ENCODE results near the gene ELMO1. TPM values are rescaled to one million over a fixed set of nuclear protein-coding genes. Genes with fewer than 3 reads are reported as not detected.

Gene ELMO1
- total and polyA plus RNA-seq, 2 donors from 2014 or later = 6.0 to 35.4 TPM

DNA sequence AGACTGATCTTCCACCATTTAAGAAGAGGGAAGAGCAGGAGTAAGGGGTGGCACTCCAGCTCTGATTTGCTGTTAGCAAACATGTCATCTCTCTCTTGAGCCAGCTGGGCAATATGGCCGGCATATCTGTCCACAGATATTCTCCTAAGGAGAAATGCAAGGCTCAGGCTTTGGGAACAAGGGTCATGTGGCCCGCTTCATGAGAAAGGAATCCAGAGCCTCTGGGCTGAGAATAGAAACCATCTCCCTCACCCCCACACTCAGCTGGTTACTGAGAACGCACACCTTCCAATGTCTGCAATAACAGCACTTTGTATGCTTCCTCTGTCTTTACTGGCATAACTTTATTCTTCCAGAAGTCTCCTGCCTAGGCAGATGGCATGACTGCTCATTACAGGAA lies 171.2 kb downstream of the ELMO1 start:
- FAIRE-seq = no peak
- Histone ChIP-seq H3K9ac (ENCODE audit: low read length in 3 of 3) (no peak overlapping the region), H3K27me3 (ENCODE audit: control insufficient read depth, insufficient read depth, low read length) (no peaks in the 10 kb centered on the region), H3K9me3 (ENCODE audit: control insufficient read depth in 2 of 3, insufficient read depth in 1 of 3, low read length in 3 of 3) (no peaks in the 10 kb centered on the region), H3K27ac (ENCODE audit: low read depth in 2 of 2, low read length in 2 of 2) (no peak overlapping the region), H3K4me1 (ENCODE audit: control insufficient read depth in 2 of 3, insufficient read depth in 2 of 3, low read depth in 1 of 3, low read length in 3 of 3) (no peaks in the 10 kb centered on the region), H3K36me3 (ENCODE audit: control insufficient read depth in 2 of 3, insufficient read depth in 3 of 3, low read length in 3 of 3) (no peaks in the 10 kb centered on the region), H3K4me3 (ENCODE audit: low read length in 3 of 3) (no peak overlapping the region)
- no peak for DNase-seq
- intact Hi-C loops (cut with DNase I) = no loop called here
- TF ChIP-seq, protein P1, sequence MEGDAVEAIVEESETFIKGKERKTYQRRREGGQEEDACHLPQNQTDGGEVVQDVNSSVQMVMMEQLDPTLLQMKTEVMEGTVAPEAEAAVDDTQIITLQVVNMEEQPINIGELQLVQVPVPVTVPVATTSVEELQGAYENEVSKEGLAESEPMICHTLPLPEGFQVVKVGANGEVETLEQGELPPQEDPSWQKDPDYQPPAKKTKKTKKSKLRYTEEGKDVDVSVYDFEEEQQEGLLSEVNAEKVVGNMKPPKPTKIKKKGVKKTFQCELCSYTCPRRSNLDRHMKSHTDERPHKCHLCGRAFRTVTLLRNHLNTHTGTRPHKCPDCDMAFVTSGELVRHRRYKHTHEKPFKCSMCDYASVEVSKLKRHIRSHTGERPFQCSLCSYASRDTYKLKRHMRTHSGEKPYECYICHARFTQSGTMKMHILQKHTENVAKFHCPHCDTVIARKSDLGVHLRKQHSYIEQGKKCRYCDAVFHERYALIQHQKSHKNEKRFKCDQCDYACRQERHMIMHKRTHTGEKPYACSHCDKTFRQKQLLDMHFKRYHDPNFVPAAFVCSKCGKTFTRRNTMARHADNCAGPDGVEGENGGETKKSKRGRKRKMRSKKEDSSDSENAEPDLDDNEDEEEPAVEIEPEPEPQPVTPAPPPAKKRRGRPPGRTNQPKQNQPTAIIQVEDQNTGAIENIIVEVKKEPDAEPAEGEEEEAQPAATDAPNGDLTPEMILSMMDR (IDR thresholded peaks at IDR 0.05; ENCODE audit: borderline replicate concordance, extremely low read depth, insufficient read depth) = no peak

DNA sequence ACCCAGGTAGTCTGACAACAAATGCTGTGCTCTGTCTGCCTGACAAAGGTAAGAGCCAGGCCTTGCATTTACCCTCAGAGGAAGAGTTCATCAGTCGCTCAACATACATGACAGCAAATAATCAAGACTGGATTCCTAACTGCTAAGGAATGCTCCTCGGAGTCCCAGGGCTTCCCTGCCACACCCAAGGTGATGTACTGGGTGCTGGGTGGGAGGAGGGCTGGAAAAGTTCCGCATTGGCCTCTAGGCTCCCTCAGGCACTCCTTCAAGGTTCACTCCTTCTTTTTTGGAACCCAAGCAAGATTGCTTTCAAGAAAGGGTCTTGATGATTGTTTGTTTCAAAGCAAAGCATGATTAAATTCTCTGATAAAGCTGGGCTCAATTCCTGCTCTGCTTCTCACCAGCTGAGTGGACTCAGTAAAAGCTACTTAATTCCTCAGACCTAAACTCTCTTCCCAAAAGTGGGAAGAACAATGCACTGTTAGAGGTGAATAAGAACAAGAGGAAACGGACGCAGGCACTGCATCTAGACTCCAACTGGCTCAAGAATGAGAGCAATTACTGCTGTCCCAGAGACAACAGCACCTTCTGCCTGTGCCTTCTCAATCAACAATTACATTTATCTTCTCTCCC lies 173.5 kb downstream of the ELMO1 start:
- DNase-seq (no peak), FAIRE-seq (no peak)
- intact Hi-C loops (cut with DNase I) = no loop called here
- Histone ChIP-seq H3K9me3 (ENCODE audit: control insufficient read depth in 2 of 3, insufficient read depth in 1 of 3, low read length in 3 of 3) (no peaks in the 10 kb centered on the region), H3K4me3 (ENCODE audit: low read length in 3 of 3) (no peak overlapping the region), H3K4me1 (ENCODE audit: control insufficient read depth in 2 of 3, insufficient read depth in 2 of 3, low read depth in 1 of 3, low read length in 3 of 3) (no peaks in the 10 kb centered on the region), H3K27me3 (ENCODE audit: control insufficient read depth, insufficient read depth, low read length) (no peaks in the 10 kb centered on the region), H3K27ac (ENCODE audit: low read depth in 2 of 2, low read length in 2 of 2) (no peak overlapping the region), H3K36me3 (ENCODE audit: control insufficient read depth in 2 of 3, insufficient read depth in 3 of 3, low read length in 3 of 3) (no peaks in the 10 kb centered on the region), H3K9ac (ENCODE audit: low read length in 3 of 3) (no peak overlapping the region)
- TF ChIP-seq, protein P1 (IDR thresholded peaks at IDR 0.05; ENCODE audit: borderline replicate concordance, extremely low read depth, insufficient read depth) = no peak

DNA sequence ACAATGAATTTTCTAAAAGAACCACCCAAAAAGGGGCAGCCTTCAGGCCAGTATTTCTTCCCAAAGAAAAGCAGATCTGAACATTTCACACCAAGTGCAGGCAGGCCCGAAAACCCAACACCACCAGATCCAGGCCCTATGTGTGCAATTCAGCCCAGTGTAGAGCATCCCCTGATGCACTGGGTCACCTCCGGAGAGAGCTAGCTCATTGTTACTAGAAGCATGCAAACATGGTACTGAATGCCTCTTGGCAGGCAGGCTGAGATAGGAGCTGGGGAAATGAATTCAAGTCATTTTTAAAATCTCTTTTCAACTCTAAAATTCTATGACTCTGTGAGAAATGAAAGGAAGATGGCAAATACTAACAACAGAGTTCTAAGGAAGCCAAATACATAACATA lies 174.8 kb downstream of the ELMO1 start:
- no peaks in the 10 kb centered on the region for H3K9me3 ChIP-seq (ENCODE audit: control insufficient read depth in 2 of 3, insufficient read depth in 1 of 3, low read length in 3 of 3)
- H3K4me1 ChIP-seq (ENCODE audit: control insufficient read depth in 2 of 3, insufficient read depth in 2 of 3, low read depth in 1 of 3, low read length in 3 of 3) = no peaks in the 10 kb centered on the region
- H3K4me3 ChIP-seq (ENCODE audit: low read length in 3 of 3) = no peak overlapping the region
- H3K9ac ChIP-seq (ENCODE audit: low read length in 3 of 3) = no peak overlapping the region
- FAIRE-seq = no peak
- intact Hi-C loops (cut with DNase I) = no loop called here
- H3K27ac ChIP-seq (ENCODE audit: low read depth in 2 of 2, low read length in 2 of 2) = no peak overlapping the region
- DNase-seq = no peak
- TF ChIP-seq, protein P1 (IDR thresholded peaks at IDR 0.05; ENCODE audit: borderline replicate concordance, extremely low read depth, insufficient read depth) = no peak
- H3K27me3 ChIP-seq (ENCODE audit: control insufficient read depth, insufficient read depth, low read length) = no peaks in the 10 kb centered on the region
- no peaks in the 10 kb centered on the region for H3K36me3 ChIP-seq (ENCODE audit: control insufficient read depth in 2 of 3, insufficient read depth in 3 of 3, low read length in 3 of 3)

Data from kidney (tissue), 14 donors.